HG03108 (cell line): ENCODE data around the gene SCUBE2.

ENCODE experiments used
- ATAC-seq: cut with Tn5 transposase; IDR thresholded peaks from one replicate; pipeline ENCODE4 v1.9.1; 2021; ENCODE audit warnings: moderate library complexity; ENCODE audit not compliant: unreplicated experiment

The SCUBE2 gene

GRCh38 chr11:9091044-9091922 is at the start of gene SCUBE2:
SCUBE2 (minus strand) TSS chr11:9091599; CDS start chr11:9091528, 71 bp downstream.
- no peak for ATAC-seq

GRCh38 chr11:9141186-9141585 is 49.8 kb upstream of the SCUBE2 start:
- ATAC-seq: no peak

GRCh38 chr11:9139628-9140357 is 48.4 kb upstream of the SCUBE2 start:
- ATAC-seq: no peak

GRCh38 chr11:9138612-9139579 is 47.5 kb upstream of the SCUBE2 start:
- ATAC-seq: no peak

- no peak for ATAC-seq
Measured at GRCh38 chr11:9138133-9138453, 46.7 kb upstream of the SCUBE2 start.

GRCh38 chr11:9137293-9138132 is 46.1 kb upstream of the SCUBE2 start:
- ATAC-seq: peak; percentile 90

GRCh38 chr11:9136741-9137140 is 45.3 kb upstream of the SCUBE2 start:
- no peak for ATAC-seq

GRCh38 chr11:9133956-9134355 is 42.6 kb upstream of the SCUBE2 start:
- ATAC-seq: no peak

- ATAC-seq: no peak
Measured at GRCh38 chr11:9132203-9132878, 40.9 kb upstream of the SCUBE2 start.

- ATAC-seq: no peak
Measured at GRCh38 chr11:9130297-9130696, 38.9 kb upstream of the SCUBE2 start.

GRCh38 chr11:9126636-9127035 is 35.2 kb upstream of the SCUBE2 start:
- no peak for ATAC-seq

- ATAC-seq: no peak
Measured at GRCh38 chr11:9125185-9125886, 33.9 kb upstream of the SCUBE2 start.

- no peak for ATAC-seq
Measured at GRCh38 chr11:9123595-9124304, 32.4 kb upstream of the SCUBE2 start.

GRCh38 chr11:9121469-9121796 is 30.0 kb upstream of the SCUBE2 start:
- ATAC-seq: no peak

GRCh38 chr11:9120664-9121468 is 29.5 kb upstream of the SCUBE2 start:
- ATAC-seq: no peak

- no peak for ATAC-seq
Measured at GRCh38 chr11:9118277-9118676, 26.9 kb upstream of the SCUBE2 start.

GRCh38 chr11:9112075-9112474 is 20.7 kb upstream of the SCUBE2 start:
- ATAC-seq: no peak
